Ureter (tissue), 1 donor: Measurements from ENCODE around the gene FSD2. TPM values are rescaled to one million over a fixed set of nuclear protein-coding genes. Genes with fewer than 3 reads are reported as not detected.

ENCODE experiments used
- DNase-seq: peaks from one replicate; pipeline ENCODE4 v3.0.0-alpha.2; 2020; ENCODE audit warnings: low spot score
- total RNA-seq: library from RNA; stranded (reverse); gene quantifications from one replicate; pipeline ENCODE4 v1.2.4, GENCODE V29; 2023
- donor health status: DM: yes; HTN: yes; CAD: no.

The FSD2 gene
- not detected for total RNA-seq

DNA sequence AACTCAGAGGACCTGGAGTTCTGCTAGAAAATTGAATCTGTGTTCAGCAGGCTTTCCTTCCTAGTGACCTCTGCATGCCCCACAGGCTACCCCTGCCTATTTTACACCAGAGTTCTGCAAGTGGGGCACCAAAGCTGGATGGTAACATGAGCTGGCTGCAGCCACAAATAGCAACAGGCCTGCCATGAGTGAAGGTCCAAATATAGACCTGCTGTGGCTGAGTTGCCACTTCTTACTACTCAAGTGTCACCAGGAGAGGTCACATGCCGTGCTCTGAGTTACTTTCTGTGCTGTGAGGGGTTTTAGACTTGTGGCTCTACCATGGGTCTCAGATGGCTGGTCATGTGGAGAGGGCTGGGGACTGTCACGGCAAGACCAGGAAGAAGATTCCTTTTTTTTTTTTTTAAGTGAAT, at the start of gene FSD2:
Gene FSD2, minus strand, starts transcription at position 76 of the 413 bp plus-strand sequence. CDS start 18,679 bp downstream, outside the sequence.
- DNase-seq = no peak

DNA sequence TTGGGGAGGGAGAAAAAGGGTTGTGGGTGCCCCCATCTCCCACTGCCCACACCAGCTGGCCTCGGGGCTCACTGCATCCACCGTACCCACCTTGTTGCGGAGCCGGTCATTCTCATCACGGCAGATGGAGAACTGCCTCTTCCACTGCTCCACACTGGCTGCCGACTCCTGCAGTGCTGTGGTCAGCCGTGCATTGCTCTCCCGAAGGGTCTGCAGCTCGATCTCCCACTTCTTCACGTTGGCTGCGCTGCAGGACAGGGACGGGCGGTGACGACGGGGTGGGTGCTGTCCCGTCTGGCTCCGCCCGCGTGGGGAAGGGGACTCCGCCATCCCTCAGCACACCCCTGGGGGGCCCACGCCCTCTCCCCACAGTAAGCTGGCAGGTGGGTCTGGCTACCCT, 48.7 kb upstream of the FSD2 start:
- DNase-seq = no peak

DNA sequence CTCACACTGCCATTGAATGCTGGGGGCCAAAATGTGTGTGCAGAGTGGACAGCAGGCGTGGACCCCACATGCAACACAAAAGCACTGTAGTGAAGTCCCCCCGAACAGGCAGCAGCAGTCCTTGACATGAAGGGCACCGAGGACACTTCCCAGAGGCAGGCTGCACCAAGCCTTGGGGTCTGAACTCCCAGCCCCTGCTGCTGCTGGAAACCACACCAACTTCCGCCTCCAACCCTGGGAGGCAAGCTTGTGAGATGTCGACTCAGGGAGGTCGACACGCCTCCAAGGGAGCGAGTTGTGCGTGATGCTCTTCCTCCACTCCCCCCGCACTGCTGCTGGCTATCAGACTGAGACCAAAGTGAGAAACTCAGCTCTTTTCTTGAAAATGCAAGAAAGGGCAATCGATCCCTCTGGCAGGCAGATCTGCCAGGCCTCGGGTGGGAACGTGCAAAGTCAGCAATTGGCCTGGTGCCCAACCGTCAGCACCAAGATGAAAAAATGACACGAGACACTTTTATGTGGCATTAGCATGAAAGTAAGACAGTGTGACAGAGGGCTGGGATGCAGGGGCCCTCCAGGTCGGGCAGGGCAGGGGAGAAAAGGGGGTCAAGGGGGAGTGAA, 47.2 kb upstream of the FSD2 start:
- no peak for DNase-seq

- no peak for DNase-seq
These were observed 46.2 kb upstream of the FSD2 start for GRCh38 chr15:82851981-82852511.

GRCh38 chr15:82851306-82851850, 45.5 kb upstream of the FSD2 start:
- DNase-seq = no peak

DNA sequence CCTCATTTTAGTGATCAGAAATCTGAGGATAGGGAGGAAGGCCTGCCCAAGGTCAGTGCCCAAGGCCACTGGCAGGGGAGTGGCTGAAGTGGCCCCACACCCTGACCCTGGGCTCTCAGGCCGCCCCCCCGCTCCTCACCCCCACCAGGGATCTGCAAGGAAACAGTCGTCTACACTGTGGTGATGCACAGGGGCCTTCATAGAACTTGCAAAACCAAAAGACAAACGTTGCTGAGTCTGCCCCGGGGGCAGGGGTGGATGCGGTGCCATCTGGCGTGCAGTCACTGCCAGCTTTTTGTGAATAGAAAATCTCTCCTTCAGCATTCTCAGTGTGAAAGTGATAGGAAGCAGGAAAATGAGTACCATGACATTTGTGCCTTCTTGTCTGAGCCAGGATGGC, 44.9 kb upstream of the FSD2 start:
- no peak for DNase-seq

- DNase-seq = peak; percentile 79
These were observed 44.0 kb upstream of the FSD2 start for GRCh38 chr15:82849556-82850512.

DNA sequence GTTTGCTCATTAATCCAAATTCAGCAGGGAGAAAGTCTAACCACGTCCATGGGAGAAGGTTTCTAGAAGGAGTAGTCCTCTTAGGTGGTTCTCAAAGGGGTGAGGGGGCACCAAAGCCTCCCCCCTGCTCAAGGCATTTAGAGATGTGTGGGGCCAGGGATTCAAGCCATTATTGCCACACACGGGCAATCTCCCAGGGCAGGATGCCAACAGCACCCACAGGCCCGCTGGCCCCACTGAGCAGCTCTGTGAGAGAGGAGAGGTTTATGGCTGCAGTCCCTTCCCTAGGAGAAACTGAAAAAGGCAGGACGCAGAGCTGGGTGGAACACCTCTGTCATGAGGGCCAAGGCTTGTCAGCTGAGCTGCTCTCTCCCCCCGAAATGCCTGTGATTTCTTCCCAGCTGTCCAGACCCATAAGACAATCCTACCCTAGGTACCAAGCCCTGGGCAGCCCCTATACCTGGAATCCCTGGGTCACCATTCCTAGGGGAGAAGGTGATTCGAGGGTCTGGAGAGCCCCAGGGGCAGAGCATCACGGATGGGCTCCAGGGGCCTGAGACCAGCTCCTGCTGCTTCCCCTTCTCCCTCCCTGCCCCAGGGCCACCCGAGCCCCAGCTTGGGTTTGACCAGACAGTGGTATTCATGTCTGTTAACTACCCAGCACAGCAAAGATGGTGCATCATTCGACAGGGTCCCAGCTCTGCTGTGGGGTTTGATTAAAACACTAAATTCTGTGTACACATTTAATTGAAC, 42.5 kb upstream of the FSD2 start:
- no peak for DNase-seq

DNA sequence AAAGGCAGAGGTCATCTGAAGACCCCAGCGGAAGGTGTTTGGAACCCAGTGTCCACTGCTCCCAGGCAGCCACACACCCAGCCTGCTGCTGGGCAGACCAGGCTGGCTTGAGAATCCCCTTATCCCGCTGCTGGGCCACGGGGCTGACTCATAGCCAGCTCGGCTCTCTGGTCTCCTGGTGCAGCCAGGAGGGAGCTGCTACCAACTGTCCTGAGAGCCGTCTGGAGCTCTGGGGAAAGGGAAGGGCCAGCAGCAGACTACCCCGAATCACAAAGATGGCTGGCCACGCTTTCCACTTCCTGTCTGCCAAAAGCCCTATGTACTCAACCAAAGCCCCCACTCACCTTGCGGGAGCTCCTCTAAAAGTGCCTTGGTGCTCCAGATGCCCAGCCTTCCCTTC, 41.8 kb upstream of the FSD2 start:
- DNase-seq = no peak

GRCh38 chr15:82846621-82847020, 40.8 kb upstream of the FSD2 start:
- DNase-seq = no peak

DNA sequence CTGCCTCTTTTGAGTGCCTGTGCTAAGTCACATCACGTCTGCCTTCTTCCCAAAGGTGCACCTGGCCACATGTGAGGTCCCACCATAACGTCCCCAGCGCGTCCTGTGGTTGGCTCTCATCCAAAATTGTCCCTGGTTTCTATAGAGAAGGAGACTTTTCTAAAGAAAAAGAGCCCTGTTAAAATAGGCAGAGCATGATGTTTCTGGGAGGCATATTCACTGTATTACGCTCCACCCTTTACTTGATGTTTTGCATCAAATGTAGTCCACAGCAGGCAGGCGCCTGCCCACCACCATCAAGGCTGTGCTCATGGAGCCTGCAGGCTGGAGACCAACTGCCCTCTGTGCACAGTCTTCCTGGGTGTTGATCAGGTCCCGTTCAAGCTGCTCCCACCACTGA, 39.8 kb upstream of the FSD2 start:
- no peak for DNase-seq

DNA sequence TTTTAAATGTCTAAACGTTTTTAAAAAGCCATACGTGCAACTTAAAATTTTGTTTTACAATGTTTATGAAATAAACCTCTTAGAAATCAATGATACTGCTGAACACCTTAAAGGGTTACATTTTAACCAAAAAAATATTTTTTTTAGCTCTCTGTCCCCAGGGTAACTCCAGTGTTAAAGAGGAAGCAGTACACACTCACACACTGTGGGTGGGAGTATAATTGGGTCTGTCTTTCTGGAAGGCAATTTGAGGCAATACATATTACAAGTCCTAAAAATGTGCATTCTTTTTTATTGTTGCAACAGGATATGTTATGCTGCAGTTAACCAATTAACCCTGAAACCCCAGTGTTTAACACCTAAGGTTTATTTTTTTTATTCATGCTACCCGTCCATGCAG, 37.7 kb upstream of the FSD2 start:
- no peak for DNase-seq

DNA sequence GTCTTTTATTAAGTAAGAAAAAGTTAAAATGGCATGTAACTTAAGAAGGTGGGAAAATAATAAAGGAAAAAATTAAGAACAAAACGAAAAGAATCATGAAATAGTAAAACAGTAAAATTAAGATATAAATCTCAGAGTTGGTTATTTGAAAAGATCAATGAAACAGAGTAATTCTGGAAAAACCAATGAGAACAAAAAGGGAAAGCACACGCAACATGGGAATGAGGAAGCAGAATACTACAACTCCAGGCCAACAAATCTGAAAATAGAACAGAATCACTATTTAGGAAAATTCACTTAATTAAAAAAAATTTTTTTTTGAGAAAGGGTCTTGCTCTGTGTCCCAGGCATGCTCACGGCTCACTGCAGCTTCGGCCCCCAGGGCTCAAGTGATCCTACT, 34.3 kb upstream of the FSD2 start:
- no peak for DNase-seq

- DNase-seq = no peak
These were observed 33.3 kb upstream of the FSD2 start for GRCh38 chr15:82839136-82839535.

DNA sequence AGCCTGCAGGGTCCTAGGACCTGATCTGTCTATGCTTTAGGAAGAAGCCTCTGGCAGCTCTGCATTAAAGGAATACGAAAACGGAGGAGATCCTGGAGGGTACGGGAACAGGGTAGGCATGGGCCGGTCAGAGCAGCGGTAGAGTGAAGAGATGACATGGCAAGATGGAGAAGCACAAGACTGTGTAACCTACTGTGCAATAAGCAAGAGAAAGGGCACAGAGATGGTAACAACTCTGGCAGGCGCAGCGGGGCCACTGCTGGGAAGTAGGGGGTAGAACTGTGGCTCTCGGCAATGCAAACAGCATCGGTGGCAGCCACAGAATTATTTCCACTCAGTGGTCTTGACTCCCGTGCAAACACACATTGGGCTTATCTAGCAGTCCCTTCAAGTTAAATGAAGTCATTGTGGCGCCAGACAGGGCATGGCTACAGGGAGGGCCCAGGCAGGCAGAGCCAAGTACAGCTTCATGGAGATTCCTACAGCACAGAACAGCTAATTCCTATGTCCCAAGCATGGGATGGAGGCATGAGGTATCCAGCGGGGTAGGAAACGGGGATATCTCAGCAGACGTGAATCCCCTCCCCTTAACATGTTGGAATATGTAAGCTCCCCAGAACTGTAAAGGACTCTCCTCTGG, 32.3 kb upstream of the FSD2 start:
- DNase-seq = no peak

DNA sequence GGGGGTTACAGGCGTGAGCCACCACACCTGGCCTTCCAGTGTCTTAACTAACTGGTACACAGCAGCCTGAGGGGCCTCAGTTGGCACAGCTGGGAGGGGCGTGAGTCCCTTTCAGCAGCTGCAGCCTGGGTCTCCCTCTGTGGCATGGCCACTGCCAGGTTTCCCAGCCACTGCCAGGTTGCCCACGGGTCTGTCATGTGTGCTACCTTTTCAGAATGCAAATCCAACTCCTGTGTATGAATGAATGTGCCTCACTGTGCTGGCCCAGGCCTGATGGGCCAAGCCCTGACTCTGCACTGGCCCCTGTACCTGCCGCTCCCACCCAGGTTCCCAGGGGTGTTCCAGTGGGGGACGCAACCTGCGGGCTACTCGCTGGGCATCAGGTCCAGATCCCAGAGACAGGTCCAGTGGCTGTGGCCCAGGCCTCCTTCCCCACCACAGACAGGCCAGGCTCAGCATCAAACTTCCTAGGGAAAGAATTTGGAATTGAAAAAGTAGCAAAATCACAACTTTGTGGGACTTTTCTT, 29.6 kb upstream of the FSD2 start:
- no peak for DNase-seq

GRCh38 chr15:82833362-82833682, 27.5 kb upstream of the FSD2 start:
- DNase-seq = no peak

- DNase-seq = no peak
These were observed 26.9 kb upstream of the FSD2 start for GRCh38 chr15:82832601-82833361.

- no peak for DNase-seq
These were observed 26.2 kb upstream of the FSD2 start for GRCh38 chr15:82831894-82832600.
